Astrocyte of the hippocampus (primary cell): ENCODE results near the gene KCNK15.
A peak's percentile ranks its signal among the peaks of the same experiment; 100 is the strongest.
"Not testable (repeated sequence)": the region's sequence is repeated elsewhere in the genome, so short reads cannot be mapped to it uniquely, and the experiment has no call there.

ENCODE experiments used
- DNase-seq: peaks from one replicate; pipeline ENCODE4 v3.0.0; 2011; ENCODE audit warnings: low read depth, low spot score

KCNK15 gene

DNA sequence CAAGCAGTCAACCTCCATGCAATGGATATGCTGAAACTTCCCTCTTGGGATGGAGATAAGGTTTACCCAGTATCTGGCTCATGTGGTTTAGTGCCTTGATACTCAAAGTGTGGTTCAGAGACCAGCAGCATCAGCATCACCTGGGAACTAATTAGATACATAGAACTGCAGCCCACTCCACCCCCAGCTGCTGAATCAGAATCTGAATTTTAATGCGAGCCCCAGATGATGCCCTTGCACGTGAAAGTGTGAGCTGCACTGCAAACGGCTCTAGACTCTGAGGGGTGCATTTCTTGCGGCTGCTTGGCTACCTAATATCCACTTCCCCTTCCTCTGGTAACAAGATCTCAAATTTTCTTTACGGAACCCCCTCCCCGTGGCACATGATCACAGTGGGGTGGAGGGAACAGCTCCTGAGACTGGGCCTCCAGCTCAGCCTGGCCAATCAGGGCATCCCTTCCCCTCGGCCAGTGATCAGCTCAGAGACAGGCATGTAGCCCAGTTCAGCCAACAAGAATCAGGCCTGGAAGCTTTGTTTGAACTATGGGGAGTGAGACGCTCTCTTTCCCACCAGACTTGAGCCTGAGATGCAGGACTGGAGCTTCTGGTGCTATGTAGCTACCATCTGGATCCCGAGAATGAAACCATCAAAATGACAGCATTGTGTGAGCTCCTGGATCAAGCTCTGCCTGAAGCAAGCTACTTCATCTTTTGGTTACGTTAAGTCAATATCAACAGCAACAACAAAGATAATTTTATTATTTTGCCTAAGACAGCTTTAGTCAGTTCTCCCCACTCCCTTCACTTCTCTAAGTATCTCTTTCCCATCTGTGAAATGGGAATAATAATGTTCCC, 12.8 kb downstream of the KCNK15 start:
- DNase-seq, result no peak

DNA sequence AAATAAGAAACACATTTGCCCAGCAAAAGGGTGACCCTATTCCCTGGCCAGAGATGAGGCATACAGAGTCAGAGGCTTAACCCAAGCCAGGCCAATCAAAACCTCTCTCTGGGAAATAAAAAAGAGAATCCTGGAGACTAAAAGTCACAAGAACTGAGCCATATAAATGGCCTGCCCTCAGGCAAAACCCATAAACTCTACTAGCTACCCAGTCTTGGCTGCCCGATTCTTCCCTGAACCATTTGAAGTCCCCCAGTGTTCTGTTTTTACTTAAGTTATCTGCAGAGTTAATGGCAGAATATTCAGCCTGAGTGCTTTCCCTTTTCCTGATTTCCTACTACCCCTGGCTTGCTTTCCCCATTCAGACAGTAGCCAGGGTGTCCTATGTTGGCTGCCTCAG, 13.9 kb downstream of the KCNK15 start:
- no peak for DNase-seq

GRCh38 chr20:44761423-44761822, 15.8 kb downstream of the KCNK15 start:
- no peak for DNase-seq

- DNase-seq, result no peak
Observed at GRCh38 chr20:44762466-44763140, 16.9 kb downstream of the KCNK15 start.

- DNase-seq, result not testable (repeated sequence)
Observed at GRCh38 chr20:44763798-44764197, 18.1 kb downstream of the KCNK15 start.

- no peak for DNase-seq
Observed at GRCh38 chr20:44765091-44765490, 19.4 kb downstream of the KCNK15 start.

DNA sequence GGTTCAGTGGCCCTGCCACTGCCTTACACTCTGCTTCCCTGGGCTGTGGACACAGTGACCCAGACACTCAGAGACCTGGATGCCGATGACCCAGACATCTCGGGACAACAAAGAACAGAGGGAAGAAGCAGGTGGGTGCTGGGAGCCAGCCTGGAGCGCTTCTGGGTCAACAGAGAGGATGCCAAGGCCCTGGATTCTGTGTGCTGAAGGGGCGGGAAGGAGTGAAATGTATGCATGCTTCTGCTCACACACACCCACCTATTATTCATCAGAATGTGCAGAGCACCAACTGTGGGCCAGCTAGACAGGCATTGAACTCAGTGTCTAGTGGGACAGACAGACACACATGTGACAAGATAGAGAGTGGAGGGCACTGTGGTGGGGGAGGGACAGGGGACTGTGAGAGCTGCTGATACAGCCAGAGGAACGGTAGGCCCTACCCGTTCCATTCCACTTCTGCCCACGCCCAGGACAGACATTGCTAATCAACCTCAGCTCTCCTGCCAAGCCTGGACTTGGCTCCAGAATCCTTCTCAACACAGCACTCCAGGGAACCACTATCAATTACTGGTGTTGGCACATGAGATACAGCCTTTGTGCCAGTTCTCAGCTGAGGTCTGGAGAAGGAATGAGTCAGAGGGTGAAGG, 20.2 kb downstream of the KCNK15 start:
- DNase-seq, result peak; percentile 63

DNA sequence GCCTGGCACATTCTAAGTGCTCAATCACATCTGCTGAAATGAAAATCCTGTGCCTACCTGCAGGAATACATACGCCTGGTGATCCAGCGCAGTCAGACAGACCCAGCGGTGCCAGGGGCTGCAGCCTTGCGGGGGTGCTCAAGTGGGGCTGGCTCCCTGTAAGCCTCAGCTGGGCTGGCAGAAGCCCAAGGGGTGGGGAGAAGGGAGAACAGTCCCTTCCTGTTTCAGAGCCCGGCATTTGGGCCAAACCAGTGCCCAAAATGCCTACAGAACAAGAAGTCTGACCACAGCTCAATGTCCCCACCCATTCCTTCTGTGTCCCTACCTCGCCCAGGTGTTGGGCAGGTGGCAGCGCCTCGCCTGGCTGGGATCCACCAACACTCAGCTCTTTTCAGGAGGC, 22.6 kb downstream of the KCNK15 start:
- no peak for DNase-seq

- no peak for DNase-seq
Observed at GRCh38 chr20:44768854-44769480, 23.3 kb downstream of the KCNK15 start.

DNA sequence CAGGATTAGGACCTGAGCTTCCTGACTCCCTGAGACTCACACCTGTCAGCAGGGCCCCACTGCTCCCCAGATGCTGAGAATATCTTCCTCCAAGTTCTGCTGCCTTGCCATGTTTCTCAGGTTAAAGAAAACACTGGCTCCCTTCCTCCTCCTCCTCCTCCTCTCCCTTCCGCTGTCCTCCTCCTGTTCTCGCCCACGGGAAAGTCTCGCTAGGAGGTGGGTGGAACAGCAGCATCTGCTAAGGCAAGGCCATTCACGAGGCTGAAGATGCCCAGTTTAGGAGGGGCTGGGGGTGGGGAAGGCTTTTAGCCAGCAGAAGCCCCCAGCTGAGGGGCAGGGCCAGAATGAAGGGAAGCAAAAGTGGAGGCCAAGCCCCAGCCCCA, 23.8 kb downstream of the KCNK15 start:
- no peak for DNase-seq

- DNase-seq, result no peak
Observed at GRCh38 chr20:44770484-44771171, 25.0 kb downstream of the KCNK15 start.

DNA sequence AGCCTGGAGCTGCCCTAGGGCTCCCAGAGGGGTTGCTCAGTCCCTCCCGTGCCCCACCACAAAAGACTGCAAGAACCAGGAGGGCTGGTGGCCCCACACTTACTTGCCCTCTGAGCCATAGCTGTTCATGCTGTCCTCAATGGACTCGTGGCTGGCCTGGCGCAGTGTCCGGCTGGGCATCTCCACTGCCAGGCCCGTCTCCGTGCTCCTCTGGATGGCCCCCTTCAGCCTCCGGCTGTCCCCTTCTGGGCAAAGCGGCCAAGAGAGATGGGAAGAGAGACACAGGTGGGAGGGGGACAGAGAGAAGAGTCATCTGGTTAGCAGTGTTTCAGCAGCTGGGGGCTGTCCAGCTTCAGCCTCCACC, 25.5 kb downstream of the KCNK15 start:
- DNase-seq, result no peak

DNA sequence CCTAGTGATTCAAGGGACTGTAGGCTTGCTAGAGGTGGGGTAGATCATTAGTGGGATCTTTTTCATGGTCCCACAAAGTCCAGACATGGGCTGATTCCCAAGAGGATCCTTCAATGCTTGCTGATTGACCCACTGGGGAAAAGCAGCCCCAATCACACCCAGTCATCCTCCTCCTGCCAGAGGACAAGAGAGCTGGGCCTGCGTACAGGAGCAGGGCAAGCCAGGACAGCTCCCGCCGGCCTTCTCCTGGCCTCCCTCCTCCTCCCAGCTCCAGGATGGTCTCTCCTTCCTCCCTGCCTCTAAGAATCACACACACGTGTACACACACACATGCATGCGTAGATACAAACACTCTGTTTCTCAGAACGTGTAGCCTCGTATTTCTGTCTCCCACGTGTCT, 27.0 kb downstream of the KCNK15 start:
- DNase-seq, result no peak

DNA sequence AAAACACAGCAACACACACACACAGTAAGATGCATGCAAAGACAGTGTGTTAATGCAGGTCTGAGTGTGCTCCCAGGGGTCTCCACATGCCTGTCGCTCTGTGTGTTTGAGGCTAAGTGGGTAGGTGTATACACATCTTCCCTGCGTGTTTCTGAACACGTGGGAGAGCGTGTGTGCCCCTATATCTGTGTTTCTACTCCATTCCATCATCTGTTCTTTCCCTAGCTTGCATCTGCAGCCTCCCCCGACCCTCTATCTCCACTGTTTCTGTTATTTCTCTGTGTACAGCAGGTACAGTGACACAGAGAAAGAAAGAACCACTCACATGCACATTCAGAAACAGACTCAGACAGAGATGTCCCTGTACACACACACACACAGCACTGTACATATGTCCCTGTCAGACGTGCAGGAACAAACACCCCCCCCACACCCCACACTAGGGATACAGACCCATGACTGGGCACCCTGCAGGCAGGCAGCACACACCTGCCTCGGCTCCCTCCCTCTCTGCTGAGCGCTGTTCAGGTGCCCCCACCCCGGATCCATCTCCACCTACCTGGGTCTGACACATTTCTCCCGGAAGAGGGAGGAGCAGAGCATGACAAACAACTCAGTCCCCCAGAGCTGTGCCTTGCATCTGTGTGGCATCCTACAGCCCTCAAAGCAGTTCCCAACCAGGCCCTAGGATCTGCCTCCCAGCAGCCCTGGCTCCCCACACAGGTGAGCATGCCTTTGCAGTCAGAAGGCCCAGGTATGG, 27.6 kb downstream of the KCNK15 start:
- no peak for DNase-seq

GRCh38 chr20:44776980-44777379, 31.3 kb downstream of the KCNK15 start:
- DNase-seq, result peak; percentile 58

DNA sequence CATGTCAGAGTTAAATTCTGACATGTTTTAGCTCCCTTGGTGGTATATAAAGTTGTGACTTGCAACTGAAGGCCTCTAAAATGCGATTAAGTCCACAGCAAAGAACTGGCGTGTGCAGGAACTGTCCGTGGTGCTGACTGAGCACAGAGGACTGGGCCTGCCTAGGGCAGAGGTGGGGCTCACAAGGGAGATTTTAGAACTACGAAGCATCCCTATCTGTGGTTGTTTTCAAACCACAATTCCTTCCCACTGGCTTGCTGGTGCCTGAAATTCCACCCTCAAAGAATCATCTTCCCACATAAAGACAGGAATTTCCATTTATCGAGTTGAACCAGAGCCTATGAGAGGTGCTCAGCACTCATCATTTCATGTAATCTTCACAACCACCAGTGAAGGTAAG, 34.6 kb downstream of the KCNK15 start:
- DNase-seq, result peak; percentile 84

GRCh38 chr20:44781118-44781517, 35.5 kb downstream of the KCNK15 start:
- DNase-seq, result no peak

GRCh38 chr20:44781791-44782190, 36.1 kb downstream of the KCNK15 start:
- DNase-seq, result no peak

DNA sequence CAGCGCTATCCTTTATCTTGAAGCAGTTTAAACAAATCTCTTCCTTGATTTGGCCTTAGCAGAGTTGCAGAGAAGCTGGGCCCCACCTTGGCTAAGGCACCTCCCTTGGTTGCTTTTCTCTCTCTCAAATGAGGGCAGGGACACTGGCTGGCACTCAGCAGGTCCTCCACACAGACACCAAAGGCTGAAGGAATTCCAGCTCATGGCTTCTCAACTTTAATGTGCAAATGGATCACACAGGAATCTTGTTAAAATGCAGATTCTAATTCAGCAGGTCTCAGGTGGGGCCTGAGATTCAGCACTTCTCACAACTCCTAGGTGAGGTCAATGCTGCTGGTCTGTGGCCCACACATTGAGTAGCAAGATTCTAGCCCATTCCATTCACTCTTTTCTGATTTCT, 39.0 kb downstream of the KCNK15 start:
- DNase-seq, result no peak

DNA sequence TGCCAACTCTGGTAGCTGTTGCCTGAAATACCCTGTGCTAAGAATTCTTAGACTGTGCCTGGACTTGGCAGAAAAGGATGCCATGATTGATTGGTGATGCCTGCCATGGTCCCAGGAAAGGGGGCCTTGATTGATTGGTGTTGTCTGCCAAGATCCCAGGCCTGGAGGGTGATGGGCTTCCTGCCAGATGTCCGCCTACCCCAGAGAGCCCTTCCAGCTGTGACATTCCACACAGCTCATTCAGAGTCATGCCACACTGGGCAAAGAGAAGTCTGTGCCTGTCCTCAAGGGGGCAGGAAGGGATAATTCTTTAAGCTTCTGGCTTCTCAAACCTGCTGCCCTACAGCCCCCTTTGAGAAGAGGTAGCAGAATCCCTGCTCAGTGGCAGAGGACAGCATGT, 40.1 kb downstream of the KCNK15 start:
- peak; percentile 34 for DNase-seq

GRCh38 chr20:44787299-44787698, 41.6 kb downstream of the KCNK15 start:
- no peak for DNase-seq
